ENCODE results near the gene CRKL.

- TF ChIP-seq POLR2A (IDR thresholded peaks at IDR 0.05; ENCODE audit: borderline replicate concordance, extremely low read depth, insufficient read depth, insufficient read length): no peak
- no peak for TF ChIP-seq CTCF (IDR thresholded peaks at IDR 0.05 in 2 of 3, conservative IDR thresholded peaks at IDR 0.05 in 1 of 3; ENCODE audit: borderline replicate concordance in 1 of 3, insufficient read depth in 1 of 3, low read depth in 2 of 3, low read length in 2 of 3)
- TF ChIP-seq EZH2phosphoT487 (IDR thresholded peaks at IDR 0.05; ENCODE audit: borderline replicate concordance): no peak
- no peak for TF ChIP-seq JUND (IDR thresholded peaks at IDR 0.05)
- no peak for TF ChIP-seq REST (IDR thresholded peaks at IDR 0.05; ENCODE audit: low read depth)
- no peak for TF ChIP-seq ELF1 (IDR thresholded peaks at IDR 0.05; ENCODE audit: borderline replicate concordance, low read depth)
- TF ChIP-seq MAX (IDR thresholded peaks at IDR 0.05): no peak
- no peak for TF ChIP-seq SIN3A (IDR thresholded peaks at IDR 0.05; ENCODE audit: low read depth)
- no peak for TF ChIP-seq EZH2 (IDR thresholded peaks at IDR 0.05)
- no peak for TF ChIP-seq SP1 (IDR thresholded peaks at IDR 0.05; ENCODE audit: low read depth)
These were observed 34.4 kb upstream of the CRKL start for GRCh38 chr22:20882855-20883254.

All from HCT116 (cell line).